K562 (cell line): Measurements from ENCODE around the gene FADS6. TPM values are rescaled to one million over a fixed set of nuclear protein-coding genes. Genes with fewer than 3 reads are reported as not detected.

Source experiments
- DLX4 ChIP-seq: fragments of 250-450 bp; sonication (Bioruptor Pico); IDR thresholded peaks from 2 replicates; pipeline ENCODE4 v1.6.1; 2021; ENCODE audit warnings: mild to moderate bottlenecking
- FOXJ2 ChIP-seq: fragments of 200-800 bp; sonication (Bioruptor generic); IDR thresholded peaks from 2 replicates; pipeline ENCODE4 v1.6.1; 2016; ENCODE audit warnings: missing genetic modification characterization, missing compliant biosample characterization
- HLTF ChIP-seq: fragments of 450-650 bp; IDR thresholded peaks from 2 replicates; pipeline ENCODE4 v1.6.1; 2016
- MYNN ChIP-seq, 2 experiments: sonication (generic); formaldehyde crosslinking in 1 of 2; IDR thresholded peaks; 2 replicates each; pipeline versions ENCODE4 v1.5.0 to v1.6.1; 2016 to 2020; ENCODE audit warnings: antibody characterized with exemption in 1 of 2, missing genetic modification reagents in 1 of 2
- RBM25 ChIP-seq: fragments of 200-400 bp; formaldehyde crosslinking; IDR thresholded peaks from 2 replicates; pipeline ENCODE4 v1.6.1; 2018; ENCODE audit warnings: low read length, low read depth, moderate library complexity; ENCODE audit not compliant: severe bottlenecking
- TFE3 ChIP-seq: fragments of 450-650 bp; formaldehyde crosslinking; IDR thresholded peaks from 2 replicates; pipeline ENCODE4 v1.4.0; 2020; ENCODE audit warnings: mild to moderate bottlenecking, mixed read lengths
- ZC3H8 ChIP-seq: fragments of 450-650 bp; IDR thresholded peaks from 2 replicates; pipeline ENCODE4 v1.6.1; 2017
- ZKSCAN3 ChIP-seq: fragments of 250-450 bp; sonication (Bioruptor Pico); IDR thresholded peaks from 2 replicates; pipeline ENCODE4 v1.4.0; 2020
- ZMIZ1 ChIP-seq, 2 experiments: fragments of 150-350 bp in 1 of 2; IDR thresholded peaks; 2 replicates each; pipeline ENCODE4 v1.6.1; 2012 to 2016; ENCODE audit warnings: low read depth in 2 of 2, low read length in 2 of 2, mild to moderate bottlenecking in 1 of 2, moderate library complexity in 1 of 2
- polyA plus RNA-seq, 8 experiments: library from polyadenylated mRNA; depleted of rRNA in 4 of 8; stranded (reverse) in 5 of 8; unstranded in 3 of 8; fragments of >200 nt; fragmentation: Nextera tagmentation in 2 of 8; fragmentation: Illumina TruSeq in 1 of 8; extraction: Ambion mirVana in 2 of 8; extraction: Trizol in 1 of 8; gene quantifications; 2 replicates each; pipeline versions ENCODE4 v1.2.1 to v1.2.3, GENCODE V29; 2011 to 2014; ENCODE audit warnings: inconsistent platforms in 1 of 8, missing spikeins in 1 of 8
- total RNA-seq, 7 experiments: library from RNA; depleted of rRNA in 6 of 7; stranded (reverse); fragments of >200 nt in 6 of 7; fragmentation: Illumina TruSeq in 2 of 7; extraction: Trizol in 2 of 7; gene quantifications; 2 replicates each; pipeline versions ENCODE4 v1.2.1 to v1.2.3, GENCODE V29; 2011 to 2021; ENCODE audit warnings: low replicate concordance in 1 of 7

The FADS6 gene
- total and polyA plus RNA-seq, 9 of the 15 experiments (the other 6 are each of a cell fraction or from before 2014, with no cell fraction given) = 0.18 to 0.22 TPM; not detected in 7

GRCh38 chr17:74873037-74873873, 20.2 kb downstream of the FADS6 start (continued):
- TF ChIP-seq RBM25 = no peak
- TF ChIP-seq ZKSCAN3 (CRISPR knock-in tag) = no peak
- no peak for TF ChIP-seq ZC3H8
- TF ChIP-seq TFE3 (CRISPR knock-in tag) = peak; percentile 98
- peak in 1 of 2 experiments; percentile 66; a peak in 2 of 4 replicates for TF ChIP-seq ZMIZ1 (IDR thresholded peaks at IDR 0.05; ENCODE audit: low read depth in 2 of 2, low read length in 2 of 2)
- no peak for TF ChIP-seq DLX4 (CRISPR knock-in tag)
- no peak for TF ChIP-seq MYNN (IDR thresholded peaks at IDR 0.05)
- no peak for TF ChIP-seq MYNN (CRISPR knock-in tag; IDR thresholded peaks at IDR 0.05)
- no peak for TF ChIP-seq FOXJ2
- no peak for TF ChIP-seq HLTF
